Measurements from ENCODE around the gene ATP9A.

Gene ATP9A

DNA sequence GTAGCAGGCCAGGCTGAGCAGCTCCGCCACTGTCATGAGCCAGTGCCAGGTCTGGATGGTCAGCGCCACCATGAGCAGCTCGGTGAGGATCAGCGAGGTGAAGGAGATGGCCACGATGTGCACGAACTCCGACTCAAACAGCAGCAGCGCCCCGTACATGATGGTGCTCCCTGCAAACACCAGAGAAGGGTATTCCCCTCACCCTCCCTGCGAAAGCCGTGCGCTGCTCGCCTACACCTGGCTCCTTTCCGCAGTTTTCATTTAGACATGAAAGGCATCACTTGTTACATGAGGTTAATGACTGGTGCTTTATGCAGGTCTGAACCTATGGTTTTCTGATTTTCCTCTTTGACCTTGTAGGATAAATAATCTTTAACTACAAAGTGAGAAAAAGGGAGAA, 163.3 kb downstream of the ATP9A start:
- no peak for TF ChIP-seq CTCF (IDR thresholded peaks at IDR 0.05; ENCODE audit: low read depth, low read length)
- no peak overlapping the region for H3K4me3 ChIP-seq (ENCODE audit: low read depth, low read length)

- no peak for TF ChIP-seq CTCF (IDR thresholded peaks at IDR 0.05; ENCODE audit: low read depth, low read length)
- H3K4me3 ChIP-seq (ENCODE audit: low read depth, low read length), result no peak overlapping the region
These were observed 166.1 kb downstream of the ATP9A start for GRCh38 chr20:51602131-51602530.

- TF ChIP-seq CTCF (IDR thresholded peaks at IDR 0.05; ENCODE audit: low read depth, low read length), result no peak
- H3K4me3 ChIP-seq (ENCODE audit: low read depth, low read length), result no peak overlapping the region
These were observed 167.2 kb downstream of the ATP9A start for GRCh38 chr20:51600950-51601349.

- no peak for TF ChIP-seq CTCF (IDR thresholded peaks at IDR 0.05; ENCODE audit: low read depth, low read length)
- no peak overlapping the region for H3K4me3 ChIP-seq (ENCODE audit: low read depth, low read length)
These were observed 168.2 kb downstream of the ATP9A start for GRCh38 chr20:51600016-51600420.

DNA sequence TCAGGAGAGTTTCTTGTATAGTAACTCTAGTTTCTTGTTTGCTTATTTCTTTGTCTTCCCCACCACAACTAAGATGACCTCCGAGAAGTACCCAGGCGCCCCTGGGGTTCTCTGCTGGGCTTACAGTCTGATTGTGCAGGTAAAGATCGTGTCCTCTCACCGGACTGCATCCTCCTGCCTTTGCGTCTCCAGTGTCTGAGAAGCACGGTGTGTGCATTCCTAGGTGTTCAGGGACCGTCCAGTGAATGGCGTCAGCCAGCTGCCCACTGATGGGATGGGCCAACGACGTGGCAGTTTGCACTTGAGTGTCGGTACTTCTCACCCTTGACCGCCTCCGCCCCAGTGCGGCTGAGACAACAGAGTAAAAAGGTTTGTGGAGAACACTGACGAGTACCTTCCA, 169.6 kb downstream of the ATP9A start:
- H3K4me3 ChIP-seq (ENCODE audit: low read depth, low read length), result no peak overlapping the region
- TF ChIP-seq CTCF (IDR thresholded peaks at IDR 0.05; ENCODE audit: low read depth, low read length), result no peak

DNA sequence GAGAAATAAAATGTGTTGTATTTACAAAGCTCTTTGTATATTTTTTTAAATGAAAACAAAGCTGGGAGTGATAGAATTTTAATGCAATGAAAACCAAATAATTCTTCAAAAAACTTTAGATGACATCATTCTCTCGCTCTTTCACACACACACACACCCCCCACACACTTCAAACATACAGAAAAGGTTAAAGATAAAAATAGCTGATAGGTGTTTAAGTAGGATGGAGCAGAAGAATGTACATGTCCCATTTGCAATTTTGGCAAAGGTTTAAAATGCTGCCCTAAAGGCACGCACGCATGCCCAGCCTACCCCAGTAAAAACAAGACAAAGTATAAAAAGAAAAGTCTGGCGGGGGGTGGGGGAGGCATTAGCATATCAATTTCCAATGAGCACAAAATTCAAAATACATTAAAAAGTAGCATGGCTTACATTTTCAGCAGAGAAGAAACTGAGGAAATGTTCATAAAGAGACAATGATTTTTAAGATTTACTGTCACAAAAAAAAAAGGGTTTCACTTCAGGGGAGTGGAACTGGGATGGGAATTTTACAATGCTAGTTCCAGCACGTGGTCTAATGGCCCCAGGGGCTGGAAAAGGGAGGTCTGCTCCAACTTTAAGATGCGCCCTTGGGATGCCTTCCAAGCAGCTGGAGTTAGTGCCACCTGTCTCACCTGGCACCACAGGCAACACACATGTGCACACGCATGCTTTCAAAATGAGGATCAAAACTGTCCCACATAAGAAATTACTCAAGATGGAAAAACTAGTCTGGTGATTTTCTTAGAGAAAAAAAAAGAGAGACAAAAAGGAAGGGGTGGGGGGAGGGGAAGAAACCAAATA, 170.6 kb downstream of the ATP9A start:
- TF ChIP-seq CTCF (IDR thresholded peaks at IDR 0.05; ENCODE audit: low read depth, low read length), result no peak
- no peak overlapping the region for H3K4me3 ChIP-seq (ENCODE audit: low read depth, low read length)

DNA sequence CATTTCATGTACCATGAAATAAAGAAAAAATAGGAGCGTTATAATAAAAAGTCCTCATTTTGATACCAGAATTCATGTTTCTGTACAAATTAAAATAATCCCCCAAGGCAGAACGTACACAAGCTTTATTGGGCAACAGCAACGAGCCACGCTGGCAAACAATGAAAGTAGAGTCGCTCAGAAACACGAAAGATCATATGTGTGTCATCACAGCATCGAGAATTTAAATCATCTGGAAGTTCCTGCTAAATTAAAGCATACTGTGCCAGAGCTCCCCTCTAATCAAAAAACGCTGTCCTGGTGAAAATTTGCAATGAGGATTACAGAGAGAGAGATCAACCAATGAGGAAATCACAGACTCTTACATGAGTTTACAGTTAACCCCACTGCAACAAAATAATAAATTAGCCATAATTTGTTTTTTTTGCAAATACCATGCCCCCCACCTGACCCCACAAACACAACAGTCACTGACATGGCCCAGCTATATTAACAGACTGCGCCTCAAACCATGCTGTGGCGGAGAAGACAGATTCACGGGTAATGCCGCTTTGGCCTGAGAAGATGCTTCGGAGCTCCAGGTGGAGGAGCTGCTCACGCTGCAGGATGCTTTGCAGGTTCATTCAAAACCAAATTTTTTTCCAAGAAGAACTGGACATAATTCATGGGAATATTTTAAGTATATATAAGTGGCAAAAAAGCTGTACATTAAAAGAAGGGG, 171.4 kb downstream of the ATP9A start:
- no peak overlapping the region for H3K4me3 ChIP-seq (ENCODE audit: low read depth, low read length)
- no peak for TF ChIP-seq CTCF (IDR thresholded peaks at IDR 0.05; ENCODE audit: low read depth, low read length)

All from WI38 (cell line).